GM19193 (cell line): Measurements from ENCODE around the gene F11R.
A peak's percentile ranks its signal among the peaks of the same experiment; 100 is the strongest.

ENCODE experiments used
- POLR2A ChIP-seq: IDR thresholded peaks from 4 replicates; pipeline ENCODE4 v1.6.1; 2011; ENCODE audit not compliant: insufficient read depth, insufficient read length; ENCODE audit errors: extremely low read depth

The F11R gene

GRCh38 chr1:161045736-161046604 is 25.0 kb upstream of the F11R start, which contains the start of gene USF1:
Gene USF1, minus strand, starts transcription at chr1:161045977. Its CDS starts 2,702 bp downstream, at chr1:161043275.
- TF ChIP-seq POLR2A = peak; percentile 76

GRCh38 chr1:161044908-161045735 is 24.2 kb upstream of the F11R start:
- TF ChIP-seq POLR2A = peak; percentile 64

GRCh38 chr1:161044535-161044907 is 23.6 kb upstream of the F11R start:
- no peak for TF ChIP-seq POLR2A

GRCh38 chr1:161039546-161039945 is 18.6 kb upstream of the F11R start:
- no peak for TF ChIP-seq POLR2A

- no peak for TF ChIP-seq POLR2A
These were observed 18.2 kb upstream of the F11R start for GRCh38 chr1:161039154-161039545.

- TF ChIP-seq POLR2A = peak; percentile 77
These were observed 17.7 kb upstream of the F11R start, which contains the start of gene TSTD1 for GRCh38 chr1:161038523-161039153. Gene TSTD1, minus strand, starts transcription at chr1:161038964. Its CDS starts 75 bp downstream, at chr1:161038889.

GRCh38 chr1:161037661-161038522 is 16.9 kb upstream of the F11R start:
- no peak for TF ChIP-seq POLR2A

GRCh38 chr1:161033751-161034150 is 12.8 kb upstream of the F11R start:
- TF ChIP-seq POLR2A = no peak

- TF ChIP-seq POLR2A = no peak
These were observed 11.5 kb upstream of the F11R start for GRCh38 chr1:161032409-161032808.

GRCh38 chr1:161031874-161032273 is 10.9 kb upstream of the F11R start:
- no peak for TF ChIP-seq POLR2A

GRCh38 chr1:161021970-161022353 is 1.0 kb upstream of the F11R start:
- TF ChIP-seq POLR2A = no peak

GRCh38 chr1:161021165-161021969 is 415 bp upstream of the F11R start:
- TF ChIP-seq POLR2A = peak; percentile 55

- TF ChIP-seq POLR2A = no peak
These were observed 1.0 kb downstream of the F11R start for GRCh38 chr1:161019751-161020495.
